Mucosa of descending colon (tissue), 3 donors: ENCODE measurements around the gene UGT2B10. TPM values are rescaled to one million over a fixed set of nuclear protein-coding genes. Genes with fewer than 3 reads are reported as not detected.

Experiments used
- ATAC-seq: fragments of 200-7000 bp; cut with Tn5 transposase; one replicate; pipeline ENCODE4 v1.9.1; 2020; ENCODE audit warnings: mild to moderate bottlenecking, moderate library complexity
- DNase-seq, 3 donors: peaks; one replicate each; pipeline ENCODE4 v3.0.0-alpha.2; 2020
- H3K36me3 ChIP-seq: fragments of 200-600 bp; one replicate; pipeline ENCODE4 v1.8.0; 2021; ENCODE audit warnings: low read depth, mild to moderate bottlenecking
- H3K4me1 ChIP-seq: fragments of 200-600 bp; one replicate; pipeline ENCODE4 v1.8.0; 2021; ENCODE audit warnings: low read depth, mild to moderate bottlenecking
- H3K4me3 ChIP-seq: fragments of 200-600 bp; one replicate; pipeline ENCODE4 v1.8.0; 2021; ENCODE audit warnings: mild to moderate bottlenecking
- H3K9me3 ChIP-seq: fragments of 200-600 bp; one replicate; pipeline ENCODE4 v1.8.0; 2021; ENCODE audit warnings: mild to moderate bottlenecking
- intact Hi-C, 2 donors: fragments of 100-400 bp; cut with DNase I in 1 of 2; cut with micrococcal nuclease in 1 of 2; formaldehyde crosslinking; loops; one replicate each; pipeline versions ENCODE4 v1.11.0 to v1.11.1; 2022; cut with DNase I, micrococcal nuclease
- total RNA-seq, 3 donors: library from RNA; stranded (reverse); fragmentation: NEBNext Ultra II Directional in 2 of 3; extraction: Animal tissue kit (Norgen Biotek cat#: 25700) in 2 of 3; gene quantifications; one replicate each; pipeline versions ENCODE4 v1.2.1 to v1.2.4, GENCODE V29; 2021 to 2023
- TF ChIP-seq, protein P1 (sequence below): fragments of 200-600 bp; IDR thresholded peaks from one replicate; pipeline ENCODE4 v1.8.0; 2022; ENCODE audit warnings: antibody characterized with exemption, mild to moderate bottlenecking
- donor health status: DM: no; HTN: no; CAD: no; lungs with moderate emphysema.
- donor health status: DM: no; HTN: no; CAD: no.
- donor health status: DM: no; HTN: yes; CAD: no.

Gene UGT2B10
- total RNA-seq, 3 donors from 2014 or later: 0.24 to 0.46 TPM; not detected in 1

GRCh38 chr4:68864438-68865187, 48.8 kb downstream of the UGT2B10 start:
- H3K9me3 ChIP-seq: no peaks in the 10 kb centered on the region
- H3K4me3 ChIP-seq: no peak overlapping the region
- no peaks in the 10 kb centered on the region for H3K36me3 ChIP-seq
- no peaks in the 10 kb centered on the region for H3K4me1 ChIP-seq
- peak; percentile 97 for ATAC-seq
- intact Hi-C loops: no loop called here
- DNase-seq: peak; percentile 66 to 80 (median 71)
- TF ChIP-seq, protein P1, sequence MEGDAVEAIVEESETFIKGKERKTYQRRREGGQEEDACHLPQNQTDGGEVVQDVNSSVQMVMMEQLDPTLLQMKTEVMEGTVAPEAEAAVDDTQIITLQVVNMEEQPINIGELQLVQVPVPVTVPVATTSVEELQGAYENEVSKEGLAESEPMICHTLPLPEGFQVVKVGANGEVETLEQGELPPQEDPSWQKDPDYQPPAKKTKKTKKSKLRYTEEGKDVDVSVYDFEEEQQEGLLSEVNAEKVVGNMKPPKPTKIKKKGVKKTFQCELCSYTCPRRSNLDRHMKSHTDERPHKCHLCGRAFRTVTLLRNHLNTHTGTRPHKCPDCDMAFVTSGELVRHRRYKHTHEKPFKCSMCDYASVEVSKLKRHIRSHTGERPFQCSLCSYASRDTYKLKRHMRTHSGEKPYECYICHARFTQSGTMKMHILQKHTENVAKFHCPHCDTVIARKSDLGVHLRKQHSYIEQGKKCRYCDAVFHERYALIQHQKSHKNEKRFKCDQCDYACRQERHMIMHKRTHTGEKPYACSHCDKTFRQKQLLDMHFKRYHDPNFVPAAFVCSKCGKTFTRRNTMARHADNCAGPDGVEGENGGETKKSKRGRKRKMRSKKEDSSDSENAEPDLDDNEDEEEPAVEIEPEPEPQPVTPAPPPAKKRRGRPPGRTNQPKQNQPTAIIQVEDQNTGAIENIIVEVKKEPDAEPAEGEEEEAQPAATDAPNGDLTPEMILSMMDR: no peak

DNA sequence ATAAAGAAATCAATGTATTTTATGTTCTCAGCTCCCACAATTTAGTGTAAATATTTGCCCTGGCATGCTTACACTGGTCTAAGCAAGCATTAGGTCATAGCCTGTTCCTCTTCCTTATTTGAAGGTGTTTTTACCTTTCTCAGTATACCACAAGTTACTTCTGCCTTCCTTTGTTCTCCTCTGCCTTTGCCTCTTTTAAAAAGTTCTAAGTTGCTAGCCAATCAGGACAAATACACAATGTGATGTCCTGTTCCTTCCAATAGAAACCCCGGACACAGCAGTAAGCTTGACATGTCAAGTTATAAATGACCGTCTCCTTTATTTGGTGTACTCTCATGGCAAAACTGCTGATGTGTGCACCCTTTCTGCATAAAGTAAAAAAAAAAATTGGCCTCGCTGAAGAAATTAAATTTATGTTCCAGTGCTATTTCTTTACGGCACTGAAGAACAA, 49.4 kb downstream of the UGT2B10 start:
- H3K4me1 ChIP-seq: no peaks in the 10 kb centered on the region
- H3K4me3 ChIP-seq: no peak overlapping the region
- H3K9me3 ChIP-seq: no peaks in the 10 kb centered on the region
- ATAC-seq (peak; percentile 70), DNase-seq (no peak)
- intact Hi-C loops: no loop called here
- H3K36me3 ChIP-seq: no peaks in the 10 kb centered on the region
- TF ChIP-seq, protein P1: no peak

DNA sequence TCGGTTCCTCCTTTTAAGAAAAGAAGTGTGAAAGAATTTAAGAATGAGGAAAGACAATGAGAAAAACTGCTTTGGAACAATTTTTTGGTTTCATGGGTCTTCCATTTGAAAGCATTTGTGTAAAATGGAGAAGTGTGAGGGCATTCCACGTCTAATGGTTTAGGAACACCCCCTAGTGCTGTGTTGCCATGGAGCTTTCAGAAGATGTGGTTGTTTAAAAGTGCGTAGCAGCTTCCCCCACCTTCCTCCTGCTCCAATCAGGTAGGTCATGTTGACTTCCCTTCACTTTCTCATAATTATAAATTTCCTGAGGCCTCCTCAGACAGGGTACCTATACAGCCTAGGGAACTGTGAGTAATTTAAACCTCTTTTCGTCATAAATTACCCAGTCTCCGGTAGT, 50.0 kb downstream of the UGT2B10 start:
- DNase-seq (no peak), ATAC-seq (no peak)
- Histone ChIP-seq H3K9me3 (no peaks in the 10 kb centered on the region), H3K4me3 (no peak overlapping the region), H3K36me3 (no peaks in the 10 kb centered on the region), H3K4me1 (no peaks in the 10 kb centered on the region)
- TF ChIP-seq, protein P1: no peak
- intact Hi-C loops: no loop called here

- DNase-seq (no peak), ATAC-seq (no peak)
- Histone ChIP-seq H3K4me1 (peaks cover 4% of the 10 kb centered on the region), H3K4me3 (no peak overlapping the region), H3K36me3 (no peaks in the 10 kb centered on the region), H3K9me3 (no peaks in the 10 kb centered on the region)
- TF ChIP-seq, protein P1: no peak
- intact Hi-C loops: no loop called here
Observed at GRCh38 chr4:68869274-68869773, 53.5 kb downstream of the UGT2B10 start.

DNA sequence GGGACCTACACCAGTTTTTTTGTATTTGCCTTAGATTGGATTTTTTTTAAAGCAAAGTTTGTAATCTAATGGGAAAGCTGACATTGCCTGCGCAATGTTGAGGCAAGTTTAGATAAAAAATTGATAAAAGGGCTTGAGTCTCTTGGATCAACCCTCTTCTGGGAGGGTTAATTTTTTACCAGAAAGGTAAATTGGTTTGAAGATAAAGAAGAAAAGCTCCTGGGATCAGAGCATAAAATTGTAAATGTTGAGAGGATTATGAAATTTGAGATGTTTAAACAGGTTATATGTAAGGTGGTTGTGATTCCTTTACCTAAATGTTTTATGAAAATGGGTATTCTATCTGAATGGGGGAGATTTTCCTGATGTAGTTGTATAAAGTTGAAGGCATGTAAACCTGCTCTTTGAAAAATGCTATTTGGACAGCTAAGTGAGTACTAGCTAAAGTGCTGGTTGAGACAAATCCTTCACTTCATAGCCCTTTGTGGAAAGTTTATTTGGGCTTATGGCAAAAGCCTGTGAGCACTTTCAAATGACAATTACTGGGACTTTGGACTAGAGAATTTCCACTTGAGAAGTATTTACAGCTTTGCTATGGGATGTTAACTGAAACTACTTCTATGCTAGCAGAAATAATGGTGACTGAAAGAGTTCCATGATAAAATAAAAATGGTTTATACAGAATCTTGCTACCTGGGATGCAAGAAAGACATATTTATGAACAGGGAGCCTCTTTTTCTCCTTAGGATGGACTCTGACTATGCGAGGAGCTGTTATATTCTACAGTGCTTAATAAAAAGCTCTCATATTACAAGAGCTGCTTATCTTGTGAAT, 56.2 kb downstream of the UGT2B10 start:
- no peaks in the 10 kb centered on the region for H3K36me3 ChIP-seq
- H3K4me3 ChIP-seq: no peak overlapping the region
- H3K4me1 ChIP-seq: peaks cover 4% of the 10 kb centered on the region
- H3K9me3 ChIP-seq: no peaks in the 10 kb centered on the region
- TF ChIP-seq, protein P1: no peak
- DNase-seq: no peak
- ATAC-seq: peak; percentile 68
- intact Hi-C loops: no loop called here
